IPS-18c (cell line): ENCODE measurements around the gene OR2H2.
A peak's percentile ranks its signal among the peaks of the same experiment; 100 is the strongest.

Experiments
- H3K4me3 ChIP-seq: 2 replicates; pipeline ENCODE4 v1.7.0; 2013; ENCODE audit warnings: low read depth, mild to moderate bottlenecking, low read length, moderate library complexity; ENCODE audit not compliant: insufficient read depth
- H3K9me3 ChIP-seq: one replicate; pipeline ENCODE4 v1.6.1; 2013; ENCODE audit warnings: mild to moderate bottlenecking, low read length, moderate library complexity; ENCODE audit not compliant: control insufficient read depth, insufficient read depth

OR2H2 gene

GRCh38 chr6:29619578-29620160 is 34.7 kb downstream of the OR2H2 start:
- Histone ChIP-seq H3K4me3 (no peak overlapping the region), H3K9me3 (no peaks in the 10 kb centered on the region)

- Histone ChIP-seq H3K4me3 (no peak overlapping the region), H3K9me3 (no peaks in the 10 kb centered on the region)
These were observed 35.7 kb downstream of the OR2H2 start for GRCh38 chr6:29620630-29621029.

- H3K4me3 ChIP-seq: peak overlapping the region; percentile 65; the same call in 1 of the 2 replicates
- no peaks in the 10 kb centered on the region for H3K9me3 ChIP-seq
These were observed 39.6 kb downstream of the OR2H2 start for GRCh38 chr6:29624520-29624961.

- H3K9me3 ChIP-seq: no peaks in the 10 kb centered on the region
- peak overlapping the region; percentile 65 for H3K4me3 ChIP-seq
These were observed 40.5 kb downstream of the OR2H2 start for GRCh38 chr6:29625337-29625930.

- peak overlapping the region; percentile 65 for H3K4me3 ChIP-seq
- no peaks in the 10 kb centered on the region for H3K9me3 ChIP-seq
These were observed 42.2 kb downstream of the OR2H2 start for GRCh38 chr6:29626948-29627754.

GRCh38 chr6:29627755-29628418 is 43.0 kb downstream of the OR2H2 start:
- H3K4me3 ChIP-seq: peak overlapping the region; percentile 79
- no peaks in the 10 kb centered on the region for H3K9me3 ChIP-seq

- Histone ChIP-seq H3K9me3 (no peaks in the 10 kb centered on the region), H3K4me3 (peak overlapping the region; percentile 79)
These were observed 43.7 kb downstream of the OR2H2 start for GRCh38 chr6:29628419-29629281.

GRCh38 chr6:29629571-29629970 is 44.6 kb downstream of the OR2H2 start:
- Histone ChIP-seq H3K9me3 (no peaks in the 10 kb centered on the region), H3K4me3 (peak overlapping the region; percentile 79)

- Histone ChIP-seq H3K9me3 (no peaks in the 10 kb centered on the region), H3K4me3 (peak overlapping the region; percentile 89)
These were observed 45.4 kb downstream of the OR2H2 start for GRCh38 chr6:29630315-29630714.

- H3K4me3 ChIP-seq: peak overlapping the region; percentile 89
- H3K9me3 ChIP-seq: no peaks in the 10 kb centered on the region
These were observed 46.4 kb downstream of the OR2H2 start for GRCh38 chr6:29631209-29631810.

GRCh38 chr6:29631860-29632731 is 47.2 kb downstream of the OR2H2 start:
- H3K9me3 ChIP-seq: no peaks in the 10 kb centered on the region
- peak overlapping the region; percentile 89 for H3K4me3 ChIP-seq

- peak within 1 kb of the TSS; percentile 89 for H3K4me3 ChIP-seq
These were observed 48.0 kb downstream of the OR2H2 start, which contains the start of gene GABBR1 for GRCh38 chr6:29632789-29633533. TSS of gene GABBR1 (minus strand) at chr6:29633183. CDS start at chr6:29632385, 798 bp downstream.

GRCh38 chr6:29633534-29633905 is 48.6 kb downstream of the OR2H2 start:
- Histone ChIP-seq H3K9me3 (no peaks in the 10 kb centered on the region), H3K4me3 (peak overlapping the region; percentile 89)

More at GRCh38 chr6:29632789-29633533, 48.0 kb downstream of the OR2H2 start, which contains the start of gene GABBR1:
- no peaks in the 10 kb centered on the region for H3K9me3 ChIP-seq

- Histone ChIP-seq H3K9me3 (no peaks in the 10 kb centered on the region), H3K4me3 (no peak overlapping the region)
These were observed 52.3 kb downstream of the OR2H2 start for GRCh38 chr6:29637247-29637646.
